GM21717 (cell line): Measurements from ENCODE around the gene TNXB.
"Not testable (repeated sequence)": the region's sequence is repeated elsewhere in the genome, so short reads cannot be mapped to it uniquely, and the experiment has no call there.

ENCODE experiments used
- ATAC-seq: cut with Tn5 transposase; IDR thresholded peaks from one replicate; pipeline ENCODE4 v1.9.1; 2021; ENCODE audit warnings: mild to moderate bottlenecking, moderate library complexity; ENCODE audit not compliant: unreplicated experiment

The TNXB gene

GRCh38 chr6:32041050-32041321 lies 68.2 kb downstream of the TNXB start:
- ATAC-seq = not testable (repeated sequence)

GRCh38 chr6:32040299-32041049 lies 68.7 kb downstream of the TNXB start:
- not testable (repeated sequence) for ATAC-seq

- not testable (repeated sequence) for ATAC-seq
Measured at GRCh38 chr6:32039321-32040274, 69.5 kb downstream of the TNXB start.

- ATAC-seq = not testable (repeated sequence)
Measured at GRCh38 chr6:32038878-32039277, 70.3 kb downstream of the TNXB start.

- ATAC-seq = not testable (repeated sequence)
Measured at GRCh38 chr6:32037598-32038524, 71.3 kb downstream of the TNXB start, which contains the start of gene CYP21A2. Gene CYP21A2, plus strand, starts transcription at chr6:32038415. Its CDS starts 8 bp downstream, at chr6:32038423.

- not testable (repeated sequence) for ATAC-seq
Measured at GRCh38 chr6:32037136-32037535, 72.0 kb downstream of the TNXB start.

GRCh38 chr6:32035283-32036013 lies 73.7 kb downstream of the TNXB start:
- not testable (repeated sequence) for ATAC-seq

- ATAC-seq = not testable (repeated sequence)
Measured at GRCh38 chr6:32029553-32029952, 79.6 kb downstream of the TNXB start.

GRCh38 chr6:32028631-32029030 lies 80.5 kb downstream of the TNXB start:
- not testable (repeated sequence) for ATAC-seq

- ATAC-seq = not testable (repeated sequence)
Measured at GRCh38 chr6:32022100-32022499, 87.0 kb downstream of the TNXB start.

- not testable (repeated sequence) for ATAC-seq
Measured at GRCh38 chr6:32014547-32014946, 94.6 kb downstream of the TNXB start, which contains the start of gene C4B. Gene C4B, plus strand, starts transcription at chr6:32014795. Its CDS starts 51 bp downstream, at chr6:32014846.

GRCh38 chr6:32013738-32014137 lies 95.4 kb downstream of the TNXB start:
- ATAC-seq = not testable (repeated sequence)

- ATAC-seq = not testable (repeated sequence)
Measured at GRCh38 chr6:32012941-32013617, 96.1 kb downstream of the TNXB start.

- not testable (repeated sequence) for ATAC-seq
Measured at GRCh38 chr6:32010856-32011530, 98.1 kb downstream of the TNXB start.

- not testable (repeated sequence) for ATAC-seq
Measured at GRCh38 chr6:32009537-32009936, 99.6 kb downstream of the TNXB start.

- ATAC-seq = not testable (repeated sequence)
Measured at GRCh38 chr6:32008616-32009015, 100.5 kb downstream of the TNXB start.

- not testable (repeated sequence) for ATAC-seq
Measured at GRCh38 chr6:32008037-32008436, 101.1 kb downstream of the TNXB start.

- not testable (repeated sequence) for ATAC-seq
Measured at GRCh38 chr6:32007086-32007485, 102.1 kb downstream of the TNXB start.
